SU-DHL-6 (cell line): Measurements from ENCODE around the gene UMAD1.

Source experiments
- H2AFZ ChIP-seq: fragments of 200-600 bp; sonication (generic); 2 replicates; pipeline ENCODE4 v1.6.1; 2014; ENCODE audit warnings: low read depth, mild to moderate bottlenecking, moderate library complexity, mixed read lengths, antibody characterized with exemption, low read length; ENCODE audit not compliant: severe bottlenecking
- H3F3A ChIP-seq: fragments of 200-600 bp; shearing (Covaris generic); 2 replicates; pipeline ENCODE4 v1.6.0; 2016; ENCODE audit warnings: antibody characterized with exemption, mild to moderate bottlenecking; ENCODE audit not compliant: insufficient read depth
- H3K27ac ChIP-seq: fragments of 200-600 bp; sonication (generic); 2 replicates; pipeline ENCODE4 v1.5.1; 2016; ENCODE audit warnings: low read depth, mild to moderate bottlenecking, low read length, moderate library complexity, mixed read lengths
- H3K27me3 ChIP-seq: fragments of 200-600 bp; sonication (generic), shearing (Covaris generic); 2 replicates; pipeline ENCODE4 v1.6.0; 2014; ENCODE audit warnings: mild to moderate bottlenecking, low read length
- H3K36me3 ChIP-seq: fragments of 200-600 bp; sonication (generic); 2 replicates; pipeline ENCODE4 v1.6.1; 2014; ENCODE audit warnings: mild to moderate bottlenecking, low read length, mixed read lengths
- H3K4me2 ChIP-seq: fragments of 300-600, 200-600 bp; shearing (Covaris generic), sonication (generic); 2 replicates; pipeline ENCODE4 v1.6.0; 2014; ENCODE audit warnings: low read length, low read depth, mild to moderate bottlenecking; ENCODE audit not compliant: poor library complexity, severe bottlenecking
- H3K4me3 ChIP-seq: fragments of 200-600 bp; sonication (generic); 2 replicates; pipeline ENCODE4 v1.5.1; 2014; ENCODE audit warnings: antibody characterized with exemption, low read length, mild to moderate bottlenecking, mixed read lengths; ENCODE audit not compliant: insufficient read depth, poor library complexity, severe bottlenecking
- H3K79me2 ChIP-seq: fragments of 200-600 bp; sonication (generic); 2 replicates; pipeline ENCODE4 v1.6.1; 2014; ENCODE audit warnings: mild to moderate bottlenecking, low read length, moderate library complexity; ENCODE audit not compliant: insufficient read depth
- H3K9ac ChIP-seq: fragments of 200-600 bp; sonication (generic); 2 replicates; pipeline ENCODE4 v1.7.0; 2014; ENCODE audit warnings: mild to moderate bottlenecking, low read length
- H3K9me2 ChIP-seq: fragments of 200-600 bp; sonication (generic); replicated peaks from 2 replicates; pipeline ENCODE4 v1.6.1; 2014; ENCODE audit warnings: low read length; ENCODE audit not compliant: insufficient read depth
- H3K9me3 ChIP-seq: fragments of 200-600 bp; sonication (generic); 2 replicates; pipeline ENCODE4 v1.6.1; 2014; ENCODE audit warnings: low read length, mixed read lengths; ENCODE audit not compliant: insufficient read depth
- H4K20me1 ChIP-seq: fragments of 200-600 bp; sonication (generic); 2 replicates; pipeline ENCODE4 v1.6.1; 2014; ENCODE audit warnings: low read depth, mild to moderate bottlenecking, antibody characterized with exemption, low read length, moderate library complexity, mixed read lengths
- CTCF ChIP-seq: fragments of 200-600 bp; sonication (generic); IDR thresholded peaks from one replicate; pipeline ENCODE4 v1.5.1; 2017; ENCODE audit warnings: antibody characterized with exemption, mild to moderate bottlenecking, low read length, moderate library complexity; ENCODE audit not compliant: insufficient read depth, poor library complexity, severe bottlenecking
- EZH2phosphoT487 ChIP-seq: fragments of 200-600 bp; sonication (generic), shearing (Covaris generic); conservative IDR thresholded peaks from 2 replicates; pipeline ENCODE4 v1.6.1; 2018; ENCODE audit warnings: mild to moderate bottlenecking, antibody characterized with exemption, low read length, moderate library complexity, mixed read lengths

The UMAD1 gene

GRCh38 chr7:7783001-7783400 lies 142.4 kb downstream of the UMAD1 start:
- Histone ChIP-seq H3K27ac (no peak overlapping the region), H3K27me3 (no peaks in the 10 kb centered on the region), H3K79me2 (no peaks in the 10 kb centered on the region), H4K20me1 (0 out of 2 replicates have a peak, but pooled peaks cover 3% of the 10 kb centered on the region), H3K4me3 (no peak overlapping the region), H3K9me2 (no peaks in the 10 kb centered on the region), H3K36me3 (no peaks in the 10 kb centered on the region), H2AFZ (no peak overlapping the region), H3F3A (no peaks in the 10 kb centered on the region), H3K9ac (no peak overlapping the region), H3K9me3 (no peaks in the 10 kb centered on the region), H3K4me2 (no peak overlapping the region)
- TF ChIP-seq EZH2phosphoT487, result no peak
- no peak for TF ChIP-seq CTCF

GRCh38 chr7:7785344-7785973 lies 144.9 kb downstream of the UMAD1 start:
- no peak overlapping the region for H3K4me2 ChIP-seq
- TF ChIP-seq CTCF (no peak), EZH2phosphoT487 (no peak)
- no peaks in the 10 kb centered on the region for H3K9me2 ChIP-seq
- no peak overlapping the region for H3K27ac ChIP-seq
- no peaks in the 10 kb centered on the region for H3F3A ChIP-seq
- no peaks in the 10 kb centered on the region for H3K79me2 ChIP-seq
- H3K9me3 ChIP-seq, result no peaks in the 10 kb centered on the region
- H3K27me3 ChIP-seq, result no peaks in the 10 kb centered on the region
- no peak overlapping the region for H2AFZ ChIP-seq
- H3K4me3 ChIP-seq, result no peak overlapping the region
- no peak overlapping the region for H3K9ac ChIP-seq
- 0 out of 2 replicates have a peak, but pooled peaks cover 3% of the 10 kb centered on the region for H4K20me1 ChIP-seq
- no peaks in the 10 kb centered on the region for H3K36me3 ChIP-seq

GRCh38 chr7:7786595-7786994 lies 146.0 kb downstream of the UMAD1 start:
- Histone ChIP-seq H3K9ac (no peak overlapping the region), H3K9me2 (no peaks in the 10 kb centered on the region), H3K27me3 (no peaks in the 10 kb centered on the region), H3K9me3 (no peaks in the 10 kb centered on the region), H3F3A (no peaks in the 10 kb centered on the region), H3K36me3 (no peaks in the 10 kb centered on the region), H3K4me3 (no peak overlapping the region), H3K4me2 (no peak overlapping the region), H3K27ac (no peak overlapping the region), H2AFZ (no peak overlapping the region), H3K79me2 (no peaks in the 10 kb centered on the region), H4K20me1 (no peaks in the 10 kb centered on the region)
- no peak for TF ChIP-seq CTCF
- TF ChIP-seq EZH2phosphoT487, result no peak
